HG03354 (cell line): ENCODE measurements around the gene KANSL1L.
"Not testable (repeated sequence)": the region's sequence is repeated elsewhere in the genome, so short reads cannot be mapped to it uniquely, and the experiment has no call there.

Experiments
- ATAC-seq: cut with Tn5 transposase; IDR thresholded peaks from one replicate; pipeline ENCODE4 v1.9.1; 2021; ENCODE audit warnings: mild to moderate bottlenecking; ENCODE audit not compliant: unreplicated experiment, poor library complexity, severe bottlenecking

KANSL1L gene

DNA sequence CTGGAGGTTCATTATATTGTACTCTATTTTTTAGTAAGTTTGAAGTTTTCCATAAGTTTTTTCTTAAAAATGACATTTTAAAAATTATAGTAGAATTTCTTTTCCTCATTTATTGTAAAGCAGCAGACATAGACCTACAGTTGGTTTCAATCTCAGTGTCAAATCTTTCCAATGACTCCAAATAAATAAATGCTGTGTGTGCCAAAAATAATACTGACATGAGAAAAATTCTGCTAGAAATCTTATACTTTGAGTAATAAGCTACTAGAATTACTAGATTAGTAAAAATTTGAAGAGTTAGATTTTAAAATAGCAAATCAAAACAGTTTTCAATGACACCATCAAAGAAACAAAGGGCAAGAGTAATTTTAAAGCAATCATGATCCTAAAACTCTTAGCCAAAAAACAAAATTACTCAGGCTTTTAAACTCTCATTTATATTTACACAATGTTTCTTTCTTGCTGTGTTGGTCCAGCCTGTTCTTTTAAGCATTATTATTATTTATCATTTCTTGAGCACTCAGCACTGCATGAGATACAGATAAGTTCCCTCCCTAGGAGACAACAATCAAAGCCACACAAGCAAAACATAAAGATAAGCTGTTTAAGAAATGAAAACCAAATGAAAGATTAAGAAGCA is 8.3 kb upstream of the KANSL1L start:
- ATAC-seq, result no peak

GRCh38 chr2:210177769-210178168 is 6.6 kb upstream of the KANSL1L start:
- no peak for ATAC-seq

DNA sequence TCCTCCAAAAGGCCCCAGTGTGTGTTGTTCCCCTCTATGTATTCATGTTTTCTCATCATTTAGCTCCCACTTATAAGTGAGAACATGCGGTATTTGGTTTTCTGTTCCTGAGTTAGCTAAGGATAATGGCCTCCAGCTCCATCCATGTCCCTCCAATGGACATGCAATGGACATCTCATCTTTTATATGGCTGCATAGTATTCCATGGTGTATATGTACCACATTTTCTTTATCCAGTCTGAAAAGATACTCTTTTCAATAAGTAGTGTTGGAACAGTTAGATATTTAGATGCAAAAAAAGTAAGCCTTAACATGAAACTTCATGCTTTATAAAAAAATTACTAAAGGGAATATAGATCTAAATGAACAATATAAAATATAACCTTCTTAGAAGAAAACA is 5.9 kb upstream of the KANSL1L start:
- ATAC-seq, result not testable (repeated sequence)

DNA sequence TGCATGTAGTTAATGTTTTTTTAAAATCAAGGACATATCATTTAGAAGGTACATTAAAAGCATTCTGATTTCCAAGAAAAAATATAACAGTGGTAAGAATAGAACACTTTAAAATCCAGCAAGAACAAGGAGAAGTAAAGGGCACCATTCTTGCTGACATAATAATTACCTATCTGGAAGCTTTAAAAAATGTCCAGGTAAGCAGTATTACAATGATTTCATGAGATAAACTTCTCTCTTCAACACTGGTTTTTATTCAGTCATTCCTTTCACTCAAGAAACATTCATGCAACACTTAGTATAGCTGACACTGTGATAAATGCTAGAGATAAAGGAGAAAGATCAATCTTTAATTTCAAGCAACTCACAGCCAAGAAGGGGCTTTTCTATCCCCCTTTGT is 2.9 kb upstream of the KANSL1L start:
- ATAC-seq, result no peak

DNA sequence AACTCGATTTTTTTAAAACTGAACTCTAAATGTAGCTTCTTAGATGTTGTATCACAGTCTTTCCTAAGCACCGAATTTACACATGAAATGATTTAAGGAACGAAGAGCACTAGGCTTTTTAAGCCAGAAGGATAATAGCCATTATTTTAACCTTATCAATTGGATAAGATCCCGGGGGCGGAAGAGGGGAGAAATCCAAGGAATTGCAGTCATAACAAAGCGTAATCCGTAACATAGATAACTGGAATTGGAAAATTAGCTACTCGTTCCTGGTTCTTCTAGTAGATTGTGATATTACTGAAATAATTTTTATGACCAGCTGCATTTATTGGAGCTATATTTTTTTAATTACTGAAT is 988 bp upstream of the KANSL1L start:
- ATAC-seq, result no peak

- peak; percentile 68 for ATAC-seq
These were observed 534 bp downstream of the KANSL1L start for GRCh38 chr2:210170446-210171303.

GRCh38 chr2:210170196-210170445 is 1.1 kb downstream of the KANSL1L start:
- ATAC-seq, result no peak

- ATAC-seq, result peak; percentile 34
These were observed 1.6 kb downstream of the KANSL1L start for GRCh38 chr2:210169516-210170195.

- ATAC-seq, result no peak
These were observed 4.0 kb downstream of the KANSL1L start for GRCh38 chr2:210167227-210167626.

GRCh38 chr2:210162466-210163124 is 8.6 kb downstream of the KANSL1L start:
- no peak for ATAC-seq

GRCh38 chr2:210159059-210159458 is 12.2 kb downstream of the KANSL1L start:
- no peak for ATAC-seq

- ATAC-seq, result no peak
These were observed 13.0 kb downstream of the KANSL1L start for GRCh38 chr2:210158236-210158635.

GRCh38 chr2:210157526-210157925 is 13.7 kb downstream of the KANSL1L start:
- ATAC-seq, result no peak

DNA sequence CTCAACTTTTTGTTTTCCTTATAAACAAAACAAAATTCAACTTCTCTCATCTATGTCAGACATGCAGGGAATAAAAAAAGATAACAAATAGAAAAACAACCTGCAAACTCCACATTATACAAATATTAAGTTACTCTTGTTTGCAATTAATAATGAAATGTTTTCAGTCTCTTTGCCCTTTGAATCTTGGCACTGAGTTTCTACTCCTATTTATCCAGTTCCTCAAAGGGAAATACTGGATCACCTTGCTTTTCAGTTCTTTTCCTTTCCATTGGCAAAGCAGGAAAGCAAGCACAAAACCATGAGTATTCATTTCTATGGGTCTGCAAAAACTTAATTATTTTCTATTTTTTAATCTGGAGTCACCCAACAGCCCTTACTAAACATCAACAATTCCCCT is 23.6 kb downstream of the KANSL1L start:
- no peak for ATAC-seq

GRCh38 chr2:210132239-210132638 is 39.0 kb downstream of the KANSL1L start:
- peak; percentile 77 for ATAC-seq

GRCh38 chr2:210128961-210129360 is 42.2 kb downstream of the KANSL1L start:
- no peak for ATAC-seq

GRCh38 chr2:210113614-210114235 is 57.5 kb downstream of the KANSL1L start:
- no peak for ATAC-seq

DNA sequence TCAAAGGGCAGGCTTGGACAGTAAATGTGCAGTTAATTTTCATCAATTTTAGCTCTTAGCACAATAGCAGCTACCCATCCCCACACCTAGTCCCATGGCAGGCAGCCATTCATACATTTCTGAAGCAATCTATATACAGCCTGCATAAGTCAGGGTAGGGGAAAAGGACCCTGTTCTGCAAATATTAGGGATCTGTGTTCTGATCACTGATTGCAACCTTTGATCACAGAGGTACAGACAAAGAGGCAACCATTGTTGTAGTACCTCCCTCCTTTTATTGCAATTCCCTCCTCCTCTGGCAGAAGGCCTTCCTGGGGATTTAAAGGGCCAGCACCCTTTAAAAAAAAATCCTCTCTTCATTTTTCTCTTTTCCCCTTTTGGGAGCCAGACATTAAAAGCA is 58.3 kb downstream of the KANSL1L start:
- no peak for ATAC-seq

DNA sequence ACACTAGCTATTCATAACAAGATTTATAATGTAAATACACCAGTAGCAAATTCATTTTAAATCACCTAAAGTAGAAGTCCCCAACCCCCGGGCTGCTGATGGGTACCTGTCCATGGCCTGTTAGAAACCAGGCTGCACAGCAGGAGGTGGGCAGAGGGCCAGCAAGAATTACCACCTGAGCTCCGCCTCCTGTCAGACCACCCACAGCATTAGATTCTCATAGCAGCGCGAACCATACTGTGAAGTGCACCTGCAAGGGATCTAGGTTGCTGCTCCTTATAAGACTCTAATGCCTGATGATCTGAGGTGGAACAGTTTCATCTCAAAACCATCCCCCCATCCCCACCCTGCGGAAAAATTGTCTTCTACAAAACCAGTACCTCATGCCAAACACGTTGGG is 71.3 kb downstream of the KANSL1L start:
- ATAC-seq, result no peak

- ATAC-seq, result no peak
These were observed 76.4 kb downstream of the KANSL1L start for GRCh38 chr2:210094787-210095186.
